Pancreas (tissue), 10 donors: ENCODE measurements around the gene EML6. TPM values are rescaled to one million over a fixed set of nuclear protein-coding genes. Genes with fewer than 3 reads are reported as not detected.

Experiments
- ATAC-seq, 4 donors: fragments of 200-7000 bp; cut with Tn5 transposase; one replicate each; pipeline versions ENCODE4 v1.8.0 to v1.9.1; 2020; ENCODE audit warnings: mild to moderate bottlenecking in 4 of 4, moderate library complexity in 4 of 4
- DNase-seq, 6 donors: peaks; one replicate each; pipeline ENCODE4 v3.0.0-alpha.2; 2020
- FAIRE-seq: peaks from 2 replicates; lab custom pipeline; 2012; peaks lifted over from hg19 to GRCh38; lab: Jason Lieb, UNC
- H3K27ac ChIP-seq, 4 donors: fragments of 200-600 bp; sonication (generic); 1 replicate in 3 of 4; 2 replicates in 1 of 4; pipeline versions ENCODE4 v1.5.0 to v1.8.0; 2020
- H3K27me3 ChIP-seq, 4 donors: fragments of 200-600 bp; one replicate each; pipeline ENCODE4 v1.8.0; 2021
- H3K36me3 ChIP-seq, 3 donors: fragments of 200-600 bp; sonication (generic) in 1 of 3; one replicate each; pipeline versions ENCODE4 v1.5.0 to v1.8.0; 2020 to 2021
- H3K4me1 ChIP-seq, 3 donors: fragments of 200-600 bp; one replicate each; pipeline ENCODE4 v1.8.0; 2021
- H3K4me3 ChIP-seq, 4 donors: fragments of 200-600 bp; sonication (generic) in 2 of 4; one replicate each; pipeline versions ENCODE4 v1.5.0 to v1.8.0; 2020 to 2021
- H3K9me3 ChIP-seq, 4 donors: fragments of 200-600 bp; one replicate each; pipeline ENCODE4 v1.8.0; 2021
- WGBS, 2 donors: extraction: QIAGEN DNeasy Blood & Tissue Kit; methylation state at CpG; one replicate each; pipeline ENCODE4 v1.1.7; 2013; 5-methylcytosine and 5-hydroxymethylcytosine counted together
- intact Hi-C, 3 donors: fragments of 100-400 bp; cut with DNase I; formaldehyde crosslinking; loops; one replicate each; pipeline versions ENCODE4 v1.11.1 to v1.14.2; 2022
- polyA plus RNA-seq, 2 donors: library from polyadenylated mRNA; stranded (reverse); fragments of 200-250 nt; gene quantifications; one replicate each; pipeline ENCODE4 v1.2.3, GENCODE V29; 2013
- total RNA-seq, 6 donors: library from RNA; stranded (reverse); fragmentation: NEBNext Ultra II Directional in 4 of 6; extraction: Animal tissue kit (Norgen Biotek cat#: 25700) in 4 of 6; gene quantifications; one replicate each; pipeline versions ENCODE4 v1.2.1 to v1.2.4, GENCODE V29; 2021 to 2023
- TF ChIP-seq, protein P1 (sequence below), 4 donors: fragments of 200-600 bp; sonication (generic) in 3 of 4; IDR thresholded peaks; one replicate each; pipeline versions ENCODE4 v1.5.0 to v1.8.0; 2021; ENCODE audit warnings: antibody characterized with exemption in 4 of 4
- donor health status: healthy with polysubstance abuse.
- donor health status: DM: no; HTN: no; CAD: no; lungs with moderate emphysema.
- donor health status: DM: no; HTN: no; CAD: no.
- donor health status: control.
- donor health status: control.
- donor health status: Bipolar disorder and iron deficiency.
- donor health status: DM: yes; HTN: yes; CAD: no.
- donor health status: DM: no; HTN: no; CAD: no.
- donor health status: DM: no; HTN: no; CAD: no.
- donor health status: DM: yes; HTN: yes; CAD: no.

EML6 gene
- total and polyA plus RNA-seq, 8 donors, result 1.2 to 4.9 (median 2.2) TPM

DNA sequence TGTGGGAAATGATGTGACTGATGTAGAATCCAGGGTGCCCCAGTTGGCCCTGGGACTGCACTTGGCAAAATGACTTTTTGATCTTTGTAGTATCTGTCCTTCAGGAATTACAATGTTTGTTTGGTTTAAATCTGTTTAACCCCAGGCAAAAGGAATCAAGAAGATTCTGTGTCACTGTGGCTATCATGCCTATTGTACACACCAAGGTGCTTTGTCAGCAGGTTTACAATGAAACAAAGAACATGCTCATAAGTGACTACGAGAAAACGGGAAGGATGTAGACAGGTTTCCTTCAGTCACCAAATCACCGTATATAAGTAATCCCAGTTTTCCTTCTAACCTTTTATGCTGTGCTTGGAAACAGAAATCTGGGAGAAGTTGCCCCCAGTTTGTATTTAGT, 217.3 kb downstream of the EML6 start:
- FAIRE-seq, result no peak

DNA sequence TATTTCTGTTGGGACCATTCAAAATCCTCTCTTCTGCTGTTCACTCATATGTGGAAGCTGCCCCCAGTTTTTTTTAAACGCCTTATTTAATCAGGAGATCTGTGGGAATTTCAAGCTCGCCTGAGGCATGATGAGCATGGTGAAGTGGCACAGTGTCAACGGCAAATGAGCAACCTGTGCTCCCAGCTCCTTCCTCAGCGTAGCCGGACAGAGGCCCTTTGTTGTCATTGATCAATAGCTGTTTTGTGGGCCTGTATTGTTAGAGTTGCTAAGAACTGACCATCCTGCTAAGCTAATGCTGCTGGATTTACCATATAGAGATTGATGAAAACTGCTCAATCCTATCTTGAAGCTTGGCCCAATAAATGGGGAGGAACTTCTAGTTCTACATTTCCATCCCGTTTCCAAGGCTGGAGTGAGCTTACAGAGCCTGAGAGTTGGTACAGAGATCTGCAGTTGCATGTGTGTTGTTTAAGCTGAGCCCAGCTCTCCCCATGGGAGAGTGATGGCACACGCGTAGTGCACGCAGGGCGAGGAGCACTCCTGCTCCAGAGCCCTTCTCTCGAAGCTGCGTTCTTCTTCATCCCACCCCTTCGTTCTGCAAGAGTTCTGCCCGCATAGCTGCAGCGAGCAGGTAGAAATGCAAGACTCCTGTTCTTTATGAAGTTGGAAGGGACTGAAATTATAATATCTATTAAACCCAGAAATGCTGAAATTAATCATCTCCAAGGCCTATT, 218.0 kb downstream of the EML6 start:
- no peaks in the 10 kb centered on the region for H3K36me3 ChIP-seq
- DNase-seq (no peak), FAIRE-seq (no peak), ATAC-seq (peak in 2 of 4 donors; percentile 36 to 44)
- whole genome bisulfite sequencing, 2 donors, result 82% methylated on average over 15 of the region's 15 CpGs
- no peak overlapping the region for H3K4me3 ChIP-seq
- H3K27ac ChIP-seq, result no peak overlapping the region
- H3K4me1 ChIP-seq, result no peaks in the 10 kb centered on the region
- no peaks in the 10 kb centered on the region for H3K27me3 ChIP-seq
- TF ChIP-seq, protein P1, sequence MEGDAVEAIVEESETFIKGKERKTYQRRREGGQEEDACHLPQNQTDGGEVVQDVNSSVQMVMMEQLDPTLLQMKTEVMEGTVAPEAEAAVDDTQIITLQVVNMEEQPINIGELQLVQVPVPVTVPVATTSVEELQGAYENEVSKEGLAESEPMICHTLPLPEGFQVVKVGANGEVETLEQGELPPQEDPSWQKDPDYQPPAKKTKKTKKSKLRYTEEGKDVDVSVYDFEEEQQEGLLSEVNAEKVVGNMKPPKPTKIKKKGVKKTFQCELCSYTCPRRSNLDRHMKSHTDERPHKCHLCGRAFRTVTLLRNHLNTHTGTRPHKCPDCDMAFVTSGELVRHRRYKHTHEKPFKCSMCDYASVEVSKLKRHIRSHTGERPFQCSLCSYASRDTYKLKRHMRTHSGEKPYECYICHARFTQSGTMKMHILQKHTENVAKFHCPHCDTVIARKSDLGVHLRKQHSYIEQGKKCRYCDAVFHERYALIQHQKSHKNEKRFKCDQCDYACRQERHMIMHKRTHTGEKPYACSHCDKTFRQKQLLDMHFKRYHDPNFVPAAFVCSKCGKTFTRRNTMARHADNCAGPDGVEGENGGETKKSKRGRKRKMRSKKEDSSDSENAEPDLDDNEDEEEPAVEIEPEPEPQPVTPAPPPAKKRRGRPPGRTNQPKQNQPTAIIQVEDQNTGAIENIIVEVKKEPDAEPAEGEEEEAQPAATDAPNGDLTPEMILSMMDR (IDR thresholded peaks at IDR 0.05), result no peak
- no peaks in the 10 kb centered on the region for H3K9me3 ChIP-seq
- intact Hi-C loops, result no loop called here

More for the DNA sequence above, 217.3 kb downstream of the EML6 start:
- intact Hi-C loops, result no loop called here
- H3K27ac ChIP-seq, result no peak overlapping the region
- DNase-seq, result no peak
- no peaks in the 10 kb centered on the region for H3K4me1 ChIP-seq
- H3K9me3 ChIP-seq, result no peaks in the 10 kb centered on the region
- ATAC-seq, result no peak
- no peak overlapping the region for H3K4me3 ChIP-seq
- no peaks in the 10 kb centered on the region for H3K27me3 ChIP-seq
- TF ChIP-seq, protein P1 (IDR thresholded peaks at IDR 0.05), result no peak
- 64 to 71% methylated on average over 3 of the region's 3 CpGs for WGBS, 2 donors
- H3K36me3 ChIP-seq, result no peaks in the 10 kb centered on the region

DNA sequence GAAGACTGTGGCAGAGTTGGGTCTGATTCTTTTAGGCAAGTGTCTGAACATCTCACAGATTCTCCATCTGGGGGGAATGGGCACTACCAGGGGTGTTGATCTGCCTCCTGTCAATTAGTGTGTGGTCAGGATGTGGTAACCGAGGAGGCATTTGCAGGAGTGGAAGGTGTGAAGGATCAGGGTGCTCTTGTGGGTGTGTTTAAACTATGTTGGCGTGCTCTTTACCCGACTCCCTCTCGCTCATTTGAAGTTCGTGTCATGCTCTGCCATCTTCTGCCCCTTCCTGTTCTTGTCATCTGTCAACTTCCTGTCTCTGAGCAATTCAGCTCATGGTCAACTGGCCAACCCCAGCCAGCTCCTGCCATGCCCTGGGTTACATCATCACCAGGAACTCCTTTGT, 218.9 kb downstream of the EML6 start:
- no peak overlapping the region for H3K27ac ChIP-seq

DNA sequence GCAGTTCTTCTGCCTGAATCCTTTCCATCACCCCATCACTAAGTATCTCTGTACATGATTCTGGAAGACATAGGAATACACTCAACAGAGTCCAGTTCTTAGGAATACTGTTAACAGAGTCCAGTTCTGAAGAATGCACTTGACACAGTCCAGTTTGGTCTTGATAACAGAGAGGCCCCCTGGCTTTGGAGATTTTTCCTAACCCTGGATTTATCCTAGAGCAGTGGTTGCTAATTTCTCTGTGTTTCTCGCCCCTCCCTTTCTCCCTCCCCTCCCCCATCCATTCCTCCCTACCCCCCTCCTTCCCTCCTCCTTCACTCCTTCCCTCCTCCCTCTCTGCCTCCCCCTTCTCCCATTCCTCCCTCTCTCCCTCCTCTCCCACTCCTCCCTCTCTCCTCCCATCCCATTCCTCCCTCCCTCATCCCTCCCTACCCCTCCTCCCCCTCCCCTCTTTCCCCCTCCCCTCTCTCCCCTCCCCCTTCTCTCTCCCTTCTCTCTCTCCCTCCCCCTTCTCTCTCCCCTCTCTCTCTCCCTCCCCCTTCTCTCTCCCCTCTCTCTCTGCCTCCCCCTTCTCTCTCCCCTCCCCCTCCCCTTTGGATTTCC, 221.4 kb downstream of the EML6 start:
- H3K27me3 ChIP-seq, result no peaks in the 10 kb centered on the region
- no peak overlapping the region for H3K4me3 ChIP-seq
- ATAC-seq (no peak), FAIRE-seq (no peak), DNase-seq (no peak)
- no peak overlapping the region for H3K27ac ChIP-seq
- TF ChIP-seq, protein P1 (IDR thresholded peaks at IDR 0.05), result no peak
- 87 to 100% methylated on average over 1 of the region's 1 CpG for WGBS, 2 donors
- H3K4me1 ChIP-seq, result no peaks in the 10 kb centered on the region
- intact Hi-C loops, result no loop called here
- H3K9me3 ChIP-seq, result no peaks in the 10 kb centered on the region
- no peaks in the 10 kb centered on the region for H3K36me3 ChIP-seq

More for the DNA sequence above, 218.9 kb downstream of the EML6 start:
- Histone ChIP-seq H3K36me3 (no peaks in the 10 kb centered on the region), H3K4me1 (no peaks in the 10 kb centered on the region), H3K27me3 (no peaks in the 10 kb centered on the region), H3K4me3 (no peak overlapping the region), H3K9me3 (no peaks in the 10 kb centered on the region)
- FAIRE-seq (no peak), DNase-seq (no peak), ATAC-seq (no peak)
- intact Hi-C loops, result no loop called here
- TF ChIP-seq, protein P1 (IDR thresholded peaks at IDR 0.05), result no peak
- 85 to 88% methylated on average over 5 of the region's 5 CpGs for WGBS, 2 donors
